ENCODE results near the gene DDIT4. TPM values are rescaled to one million over a fixed set of nuclear protein-coding genes. Genes with fewer than 3 reads are reported as not detected.

The DDIT4 gene, protein sequence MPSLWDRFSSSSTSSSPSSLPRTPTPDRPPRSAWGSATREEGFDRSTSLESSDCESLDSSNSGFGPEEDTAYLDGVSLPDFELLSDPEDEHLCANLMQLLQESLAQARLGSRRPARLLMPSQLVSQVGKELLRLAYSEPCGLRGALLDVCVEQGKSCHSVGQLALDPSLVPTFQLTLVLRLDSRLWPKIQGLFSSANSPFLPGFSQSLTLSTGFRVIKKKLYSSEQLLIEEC
- 166 and 174 TPM in 2 replicates for total RNA-seq

DNA sequence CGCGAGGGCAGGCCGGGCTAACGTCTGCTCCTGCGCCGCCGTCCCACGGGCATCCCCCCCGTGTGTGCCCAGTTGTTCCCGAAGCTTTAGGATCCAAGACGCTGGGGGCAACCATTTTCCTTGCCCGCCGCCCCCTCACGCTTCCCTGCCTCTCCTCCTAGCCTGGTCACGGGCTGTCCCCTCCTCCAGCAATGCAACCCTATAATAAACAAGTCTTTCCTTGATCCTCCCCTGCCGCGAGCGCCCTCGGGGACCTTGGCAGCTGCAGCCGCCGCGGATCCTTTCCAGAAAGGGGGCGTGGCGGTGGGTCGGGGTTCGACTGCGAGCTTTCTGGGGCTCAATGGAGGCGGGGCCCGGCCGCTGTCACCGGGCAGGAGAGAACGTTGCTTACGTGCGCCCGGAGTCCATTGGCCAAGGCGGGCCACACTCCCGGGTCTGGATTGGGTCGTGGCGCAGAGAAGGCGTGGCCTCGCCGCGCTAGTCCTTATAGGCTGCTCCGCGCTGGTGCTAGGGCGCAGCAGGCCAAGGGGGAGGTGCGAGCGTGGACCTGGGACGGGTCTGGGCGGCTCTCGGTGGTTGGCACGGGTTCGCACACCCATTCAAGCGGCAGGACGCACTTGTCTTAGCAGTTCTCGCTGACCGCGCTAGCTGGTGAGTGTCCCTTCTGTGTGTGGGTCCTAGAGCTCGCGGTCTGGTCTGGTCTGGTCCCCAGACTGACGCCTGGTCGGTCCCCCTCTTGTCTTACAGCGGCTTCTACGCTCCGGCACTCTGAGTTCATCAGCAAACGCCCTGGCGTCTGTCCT lies at the start of gene DDIT4:
Gene DDIT4, plus strand, starts transcription at position 515 of the 803 bp plus-strand sequence. CDS start 293 bp downstream, outside the sequence.

Other genes with a start within 250 kb of the DDIT4 start
- 0.32 and 1.0 TPM in 2 replicates for gene SPOCK2, start 185.4 kb upstream of the DDIT4 start, total RNA-seq
- 26.9 and 48.4 TPM in 2 replicates for gene ANAPC16, start 57.9 kb upstream of the DDIT4 start, total RNA-seq
- gene ASCC1, start 57.6 kb upstream of the DDIT4 start, total RNA-seq = 19.6 and 31.2 TPM in 2 replicates
- 18.9 and 29.8 TPM in 2 replicates for gene DNAJB12, start 81.0 kb downstream of the DDIT4 start, total RNA-seq

All from bladder microvascular endothelial cell (primary cell).